HG03095 (cell line): ENCODE results near the gene DNER.

Experiments
- ATAC-seq: cut with Tn5 transposase; IDR thresholded peaks from one replicate; pipeline ENCODE4 v1.9.1; 2021; ENCODE audit warnings: moderate library complexity; ENCODE audit not compliant: unreplicated experiment

Gene DNER

GRCh38 chr2:229672021-229672420 lies 42.3 kb downstream of the DNER start:
- no peak for ATAC-seq

DNA sequence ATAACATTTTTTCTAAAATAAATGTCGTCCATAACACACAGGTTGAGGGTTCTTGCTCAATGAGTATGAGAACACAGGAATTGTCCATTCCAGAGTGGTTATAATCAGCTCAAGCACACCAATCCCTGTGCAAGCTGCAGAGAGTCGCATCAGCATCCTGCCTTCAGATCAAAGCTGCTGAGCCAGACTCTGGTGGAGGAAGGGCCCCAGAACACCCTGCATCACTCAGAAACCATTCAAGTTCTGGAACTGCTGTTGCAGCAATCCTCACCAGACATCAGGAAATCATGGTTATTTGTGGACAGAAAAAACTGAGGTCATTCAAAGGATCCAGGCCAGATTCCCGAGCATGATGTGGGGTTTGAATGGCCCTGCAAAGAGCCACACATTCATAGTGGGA lies 44.5 kb downstream of the DNER start:
- no peak for ATAC-seq

- no peak for ATAC-seq
These were observed 47.5 kb downstream of the DNER start for GRCh38 chr2:229666811-229667210.

- no peak for ATAC-seq
These were observed 49.2 kb downstream of the DNER start for GRCh38 chr2:229665158-229665557.

- no peak for ATAC-seq
These were observed 52.9 kb downstream of the DNER start for GRCh38 chr2:229661478-229661877.

DNA sequence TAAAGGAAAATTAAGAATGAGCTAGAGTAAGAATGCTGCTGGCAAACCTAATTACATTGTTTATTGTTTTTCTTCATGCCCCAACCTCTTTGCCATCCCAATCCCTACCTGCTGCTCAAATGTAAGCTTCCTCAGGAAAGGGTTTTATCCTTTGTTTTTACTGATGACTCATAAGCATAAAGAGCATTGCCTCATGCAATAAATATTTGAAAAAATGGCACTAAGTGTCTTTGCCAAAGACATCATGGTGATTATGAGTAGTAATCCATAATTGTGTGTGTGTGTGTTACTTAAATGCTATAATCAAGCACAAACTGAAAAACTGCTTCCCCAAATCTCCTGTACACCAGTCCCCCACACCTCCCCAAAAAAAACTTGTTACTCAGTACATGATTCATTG lies 53.4 kb downstream of the DNER start:
- no peak for ATAC-seq

DNA sequence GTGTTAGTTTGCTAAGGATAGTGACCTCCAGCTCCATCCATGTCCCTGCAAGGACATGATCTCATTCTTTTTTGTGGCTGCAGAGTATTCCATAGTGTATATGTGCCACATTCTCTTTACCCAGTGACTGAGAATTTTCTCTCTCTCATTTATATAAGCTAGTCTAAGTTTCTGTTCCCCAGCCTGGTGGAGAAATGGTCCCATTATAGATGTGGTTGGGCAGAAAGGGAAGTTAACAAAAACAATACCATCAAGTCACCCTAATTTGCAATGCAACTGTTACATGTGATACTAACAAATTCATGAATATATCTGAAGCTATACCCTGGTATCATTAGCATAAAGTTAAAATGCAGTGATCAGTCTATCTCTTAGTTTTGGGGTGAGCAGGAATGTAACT lies 54.0 kb downstream of the DNER start:
- no peak for ATAC-seq

GRCh38 chr2:229658004-229658403 lies 56.4 kb downstream of the DNER start:
- ATAC-seq, result no peak

GRCh38 chr2:229654437-229654836 lies 59.9 kb downstream of the DNER start:
- ATAC-seq, result no peak

- ATAC-seq, result no peak
These were observed 60.8 kb downstream of the DNER start for GRCh38 chr2:229653531-229653930.

GRCh38 chr2:229652796-229653195 lies 61.6 kb downstream of the DNER start:
- no peak for ATAC-seq

DNA sequence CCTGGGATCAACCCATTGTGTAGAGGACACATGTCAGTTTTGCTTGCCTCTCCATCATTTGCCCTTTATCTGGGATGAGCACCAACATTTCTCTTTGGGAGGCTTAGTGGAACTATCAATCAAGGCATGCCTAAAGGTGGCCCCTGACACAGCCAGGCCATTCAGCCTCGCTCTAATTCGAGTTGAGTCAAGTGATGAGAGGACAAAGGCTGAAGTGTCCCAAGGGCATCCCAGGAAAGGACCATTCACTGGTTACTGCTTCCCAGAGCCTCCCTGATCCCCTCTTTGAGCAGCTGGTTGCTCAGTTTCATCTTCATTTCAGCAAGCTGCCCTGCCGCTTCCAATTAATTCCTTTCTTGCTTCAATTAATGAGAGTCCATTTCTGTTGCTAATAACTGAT lies 63.5 kb downstream of the DNER start:
- ATAC-seq, result no peak

DNA sequence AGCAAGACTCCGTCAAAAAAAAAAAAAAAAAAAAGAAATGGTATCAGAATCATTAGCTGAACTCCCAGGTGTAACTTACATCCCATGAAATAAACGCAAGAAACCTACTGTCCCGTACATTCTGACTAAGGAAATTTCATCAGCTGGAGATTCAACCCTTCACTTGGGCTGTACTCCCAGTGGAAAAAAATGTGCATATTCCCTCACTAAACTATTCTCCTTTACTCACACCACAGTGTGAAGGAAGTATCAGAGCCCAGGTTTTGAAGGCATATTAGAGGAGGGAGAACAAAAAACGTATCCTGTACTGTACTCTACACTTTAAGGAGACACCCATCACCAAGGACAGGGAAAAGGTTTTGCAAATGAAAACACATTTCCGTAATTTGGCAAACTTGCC lies 64.3 kb downstream of the DNER start:
- ATAC-seq, result no peak

- no peak for ATAC-seq
These were observed 68.1 kb downstream of the DNER start for GRCh38 chr2:229646186-229646723.

GRCh38 chr2:229642371-229642770 lies 72.0 kb downstream of the DNER start:
- no peak for ATAC-seq

GRCh38 chr2:229641676-229642075 lies 72.7 kb downstream of the DNER start:
- ATAC-seq, result no peak

DNA sequence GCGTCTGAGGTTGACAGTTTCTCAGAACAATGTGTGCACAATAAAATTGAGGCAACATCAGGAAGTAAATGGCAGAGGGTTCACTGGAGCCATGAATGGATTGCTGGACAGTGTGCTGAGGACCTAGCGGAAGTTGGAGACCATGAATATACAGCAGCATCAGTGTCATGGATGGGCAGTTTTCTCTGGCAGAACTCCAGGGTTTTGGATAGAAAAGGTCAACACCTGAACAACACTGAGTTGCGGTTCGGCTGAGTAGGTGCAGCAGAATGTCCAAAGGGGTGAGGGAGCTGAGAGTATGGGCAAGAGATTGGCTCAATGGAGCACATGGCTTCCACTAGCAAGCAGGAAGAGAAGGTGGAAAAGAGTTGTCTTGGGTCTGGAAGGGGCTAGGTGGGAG lies 73.7 kb downstream of the DNER start:
- no peak for ATAC-seq

- ATAC-seq, result no peak
These were observed 77.8 kb downstream of the DNER start for GRCh38 chr2:229636571-229636970.

- no peak for ATAC-seq
These were observed 79.0 kb downstream of the DNER start for GRCh38 chr2:229635371-229635680.

GRCh38 chr2:229634601-229635370 lies 79.6 kb downstream of the DNER start:
- ATAC-seq, result no peak

DNA sequence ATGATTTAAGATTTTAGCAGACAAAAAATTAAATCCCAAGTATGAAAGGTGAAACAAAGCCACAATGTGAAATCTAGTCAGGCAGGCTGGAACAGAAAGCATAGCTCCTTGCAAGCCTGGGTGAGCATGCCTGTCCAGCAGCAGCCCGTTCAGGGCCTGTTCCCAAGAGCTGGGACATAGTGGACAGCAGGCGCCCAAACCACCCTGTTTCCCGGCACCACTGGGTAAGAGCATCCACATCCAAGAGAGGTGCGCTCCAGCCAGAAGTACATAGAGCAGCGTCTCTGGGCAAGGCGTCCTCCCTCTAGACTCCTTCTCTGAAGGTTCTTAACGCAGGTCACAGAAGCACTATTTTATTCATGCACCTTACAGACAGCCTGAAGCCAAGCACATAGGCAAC lies 80.8 kb downstream of the DNER start:
- no peak for ATAC-seq

GRCh38 chr2:229629039-229629438 lies 85.3 kb downstream of the DNER start:
- no peak for ATAC-seq

- ATAC-seq, result no peak
These were observed 86.6 kb downstream of the DNER start for GRCh38 chr2:229627728-229628127.
